NB4 (cell line): ENCODE results near the gene SIPA1.

Source experiments
- DNase-seq: peaks from one replicate; pipeline ENCODE4 v3.0.0; 2010; ENCODE audit warnings: low read depth
- H3K4me3 ChIP-seq: one replicate; pipeline ENCODE4 v1.5.1; 2011; ENCODE audit warnings: mild to moderate bottlenecking, low read depth, low read length, moderate library complexity
- MYC ChIP-seq: IDR thresholded peaks from 2 replicates; pipeline ENCODE4 v1.6.1; 2011; ENCODE audit warnings: low read depth, low read length
- POLR2A ChIP-seq: IDR thresholded peaks from 2 replicates; pipeline ENCODE4 v1.6.1; 2011; ENCODE audit warnings: mild to moderate bottlenecking; ENCODE audit not compliant: insufficient read length; ENCODE audit errors: extremely low read depth
- TF ChIP-seq, protein P1 (sequence below): IDR thresholded peaks from one replicate; pipeline ENCODE4 v1.5.1; 2012; ENCODE audit warnings: low read depth, low read length
- TF ChIP-seq, protein P2 (sequence below): IDR thresholded peaks from 2 replicates; pipeline ENCODE4 v1.6.1; 2011; ENCODE audit warnings: low read depth, low read length

The SIPA1 gene

GRCh38 chr11:65606876-65607613, 30.9 kb upstream of the SIPA1 start:
- DNase-seq, result peak; percentile 39
- no peak overlapping the region for H3K4me3 ChIP-seq
- no peak for TF ChIP-seq POLR2A
- TF ChIP-seq, protein P1, sequence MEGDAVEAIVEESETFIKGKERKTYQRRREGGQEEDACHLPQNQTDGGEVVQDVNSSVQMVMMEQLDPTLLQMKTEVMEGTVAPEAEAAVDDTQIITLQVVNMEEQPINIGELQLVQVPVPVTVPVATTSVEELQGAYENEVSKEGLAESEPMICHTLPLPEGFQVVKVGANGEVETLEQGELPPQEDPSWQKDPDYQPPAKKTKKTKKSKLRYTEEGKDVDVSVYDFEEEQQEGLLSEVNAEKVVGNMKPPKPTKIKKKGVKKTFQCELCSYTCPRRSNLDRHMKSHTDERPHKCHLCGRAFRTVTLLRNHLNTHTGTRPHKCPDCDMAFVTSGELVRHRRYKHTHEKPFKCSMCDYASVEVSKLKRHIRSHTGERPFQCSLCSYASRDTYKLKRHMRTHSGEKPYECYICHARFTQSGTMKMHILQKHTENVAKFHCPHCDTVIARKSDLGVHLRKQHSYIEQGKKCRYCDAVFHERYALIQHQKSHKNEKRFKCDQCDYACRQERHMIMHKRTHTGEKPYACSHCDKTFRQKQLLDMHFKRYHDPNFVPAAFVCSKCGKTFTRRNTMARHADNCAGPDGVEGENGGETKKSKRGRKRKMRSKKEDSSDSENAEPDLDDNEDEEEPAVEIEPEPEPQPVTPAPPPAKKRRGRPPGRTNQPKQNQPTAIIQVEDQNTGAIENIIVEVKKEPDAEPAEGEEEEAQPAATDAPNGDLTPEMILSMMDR, result no peak
- no peak for TF ChIP-seq MYC
- TF ChIP-seq, protein P2, sequence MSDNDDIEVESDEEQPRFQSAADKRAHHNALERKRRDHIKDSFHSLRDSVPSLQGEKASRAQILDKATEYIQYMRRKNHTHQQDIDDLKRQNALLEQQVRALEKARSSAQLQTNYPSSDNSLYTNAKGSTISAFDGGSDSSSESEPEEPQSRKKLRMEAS, result no peak

DNA sequence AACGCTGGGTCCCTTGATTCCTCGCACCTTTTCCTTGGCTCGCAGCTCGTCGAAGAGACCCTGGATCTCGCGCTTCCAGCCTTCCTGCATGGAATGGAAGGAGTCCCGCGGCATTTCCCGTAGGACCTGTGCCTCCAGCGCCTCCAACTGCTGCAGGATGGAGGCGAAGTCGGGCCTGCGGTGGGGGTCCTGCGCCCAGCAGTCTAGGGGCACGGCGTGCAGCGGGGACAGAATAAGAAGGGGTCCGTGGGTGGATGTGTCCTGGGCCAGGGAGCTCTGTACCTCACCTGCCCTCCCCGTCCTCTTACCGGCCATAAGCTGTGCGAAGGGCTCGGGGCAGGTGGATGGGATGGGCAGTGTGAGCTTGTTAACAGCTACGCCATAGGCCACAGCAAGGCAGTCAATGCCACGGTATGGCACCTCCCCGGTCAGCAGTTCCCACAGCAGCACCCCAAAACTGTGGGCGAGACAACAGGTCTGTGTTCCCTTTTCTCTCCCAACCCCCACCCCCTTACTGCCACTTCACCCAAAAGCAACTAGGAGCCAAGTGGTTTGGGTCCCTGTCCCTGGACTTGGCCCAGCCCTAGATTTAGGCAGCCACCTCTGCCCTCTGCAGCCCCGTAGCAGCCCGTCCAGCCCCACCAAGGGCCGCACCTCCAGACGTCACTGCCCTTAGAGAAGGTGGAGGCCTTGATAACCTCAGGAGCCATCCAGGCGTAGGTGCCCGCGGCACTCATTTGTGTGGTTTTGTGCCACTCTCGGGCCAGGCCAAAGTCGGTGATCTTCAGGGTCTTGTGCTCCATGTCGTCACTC, 30.1 kb upstream of the SIPA1 start:
- TF ChIP-seq, protein P1, result no peak
- no peak for TF ChIP-seq POLR2A
- no peak for TF ChIP-seq MYC
- TF ChIP-seq, protein P2, result no peak
- DNase-seq, result no peak
- no peak overlapping the region for H3K4me3 ChIP-seq

GRCh38 chr11:65609229-65609628, 28.7 kb upstream of the SIPA1 start:
- TF ChIP-seq, protein P1, result no peak
- TF ChIP-seq, protein P2, result no peak
- H3K4me3 ChIP-seq, result no peak overlapping the region
- DNase-seq, result no peak

GRCh38 chr11:65609665-65610064, 28.2 kb upstream of the SIPA1 start:
- TF ChIP-seq, protein P2, result no peak
- TF ChIP-seq POLR2A, result no peak
- TF ChIP-seq, protein P1, result no peak
- TF ChIP-seq MYC, result no peak
- no peak overlapping the region for H3K4me3 ChIP-seq
- no peak for DNase-seq

GRCh38 chr11:65610404-65610803, 27.5 kb upstream of the SIPA1 start:
- TF ChIP-seq MYC (no peak), POLR2A (no peak)
- TF ChIP-seq, protein P2, result no peak
- TF ChIP-seq, protein P1, result no peak
- peak overlapping the region; percentile 8 for H3K4me3 ChIP-seq
- no peak for DNase-seq
